HTERT RPE-1 (cell line): ENCODE results near the gene DTNBP1.

Experiments
- in situ Hi-C: fragments of 300-500 bp; cut with MboI; formaldehyde crosslinking; loops from 4 replicates; pipeline ENCODE4 v1.14.3; 2020; ENCODE audit warnings: low sequenced_read_pairs

DTNBP1 gene

GRCh38 chr6:15594512-15595259 lies 68.1 kb downstream of the DTNBP1 start:
- in situ Hi-C loops, result no loop called here

GRCh38 chr6:15593798-15594197 lies 69.0 kb downstream of the DTNBP1 start:
- in situ Hi-C loops, result no loop called here

- in situ Hi-C loops, result no loop called here
These were observed 70.2 kb downstream of the DTNBP1 start for GRCh38 chr6:15592610-15593009.

- in situ Hi-C loops, result no loop called here
These were observed 73.7 kb downstream of the DTNBP1 start for GRCh38 chr6:15588971-15589634.

- in situ Hi-C loops, result no loop called here
These were observed 76.3 kb downstream of the DTNBP1 start for GRCh38 chr6:15586503-15586902.

- in situ Hi-C loops, result no loop called here
These were observed 77.0 kb downstream of the DTNBP1 start for GRCh38 chr6:15585760-15586214.

GRCh38 chr6:15582499-15582898 lies 80.3 kb downstream of the DTNBP1 start:
- in situ Hi-C loops, result no loop called here

GRCh38 chr6:15581751-15582150 lies 81.1 kb downstream of the DTNBP1 start:
- in situ Hi-C loops, result no loop called here

- in situ Hi-C loops, result no loop called here
These were observed 82.5 kb downstream of the DTNBP1 start for GRCh38 chr6:15580326-15580725.

GRCh38 chr6:15578716-15579391 lies 84.0 kb downstream of the DTNBP1 start:
- in situ Hi-C loops, result no loop called here

GRCh38 chr6:15577550-15578171 lies 85.2 kb downstream of the DTNBP1 start:
- in situ Hi-C loops, result no loop called here

- in situ Hi-C loops, result no loop called here
These were observed 85.7 kb downstream of the DTNBP1 start for GRCh38 chr6:15577106-15577505.

- in situ Hi-C loops, result no loop called here
These were observed 87.3 kb downstream of the DTNBP1 start for GRCh38 chr6:15575357-15576033.

- in situ Hi-C loops, result no loop called here
These were observed 88.3 kb downstream of the DTNBP1 start for GRCh38 chr6:15574486-15574885.

- in situ Hi-C loops, result no loop called here
These were observed 88.8 kb downstream of the DTNBP1 start for GRCh38 chr6:15574023-15574422.

GRCh38 chr6:15573384-15573783 lies 89.4 kb downstream of the DTNBP1 start:
- in situ Hi-C loops, result no loop called here

GRCh38 chr6:15572296-15573016 lies 90.4 kb downstream of the DTNBP1 start:
- in situ Hi-C loops, result no loop called here

GRCh38 chr6:15570171-15570570 lies 92.7 kb downstream of the DTNBP1 start:
- in situ Hi-C loops, result no loop called here

- in situ Hi-C loops, result no loop called here
These were observed 93.5 kb downstream of the DTNBP1 start for GRCh38 chr6:15569035-15569995.
